GM13977 (cell line): Measurements from ENCODE around the gene MEAK7.

Experiments
- DNase-seq: peaks from one replicate; pipeline ENCODE4 v3.0.0; 2012; ENCODE audit warnings: low spot score
- CTCF ChIP-seq: IDR thresholded peaks from 2 replicates; pipeline ENCODE4 v1.5.1; 2012; ENCODE audit warnings: mild to moderate bottlenecking, control low read depth; ENCODE audit not compliant: insufficient read depth; ENCODE audit errors: extremely low read depth, missing control alignments
- in situ Hi-C: fragments of 300-500 bp; cut with MboI; formaldehyde crosslinking; loops from one replicate; pipeline ENCODE4 v1.12.0; 2022; ENCODE audit warnings: low sequenced_read_pairs, low pct_unique_long_range_greater_than_20kb, mixed read lengths, inconsistent platforms; ENCODE audit not compliant: unreplicated experiment

The MEAK7 gene

GRCh38 chr16:84513666-84514065 is 9.2 kb upstream of the MEAK7 start:
- no peak for TF ChIP-seq CTCF
- in situ Hi-C loops = loop anchor here (5.0 to 25.0 kb wide), 2 partner anchors 109 to 449 kb away; no protein-coding TSS in a partner anchor
- no peak for DNase-seq

- in situ Hi-C loops = loop anchor here (5.0 to 25.0 kb wide), 2 partner anchors 109 to 449 kb away; no protein-coding TSS in a partner anchor
- no peak for DNase-seq
- no peak for TF ChIP-seq CTCF
Measured at GRCh38 chr16:84513123-84513522, 8.7 kb upstream of the MEAK7 start.

GRCh38 chr16:84511831-84512230 is 7.4 kb upstream of the MEAK7 start:
- no peak for TF ChIP-seq CTCF
- in situ Hi-C loops = loop anchor here (5.0 to 25.0 kb wide), 2 partner anchors 110 to 450 kb away; no protein-coding TSS in a partner anchor
- no peak for DNase-seq

- TF ChIP-seq CTCF = peak; percentile 88
- in situ Hi-C loops = loop anchor here (5.0 to 25.0 kb wide), 2 partner anchors 111 to 451 kb away; no protein-coding TSS in a partner anchor
- DNase-seq = peak; percentile 73
Measured at GRCh38 chr16:84511180-84511800, 6.8 kb upstream of the MEAK7 start.

GRCh38 chr16:84509032-84509950 is 4.8 kb upstream of the MEAK7 start:
- DNase-seq = no peak
- no peak for TF ChIP-seq CTCF
- in situ Hi-C loops = loop anchor here (5.0 to 25.0 kb wide), 2 partner anchors 218 to 453 kb away; no protein-coding TSS in a partner anchor

- no peak for TF ChIP-seq CTCF
- in situ Hi-C loops = loop anchor here (5.0 to 25.0 kb wide), 2 partner anchors 219 to 454 kb away; no protein-coding TSS in a partner anchor
- no peak for DNase-seq
Measured at GRCh38 chr16:84508502-84508901, 4.0 kb upstream of the MEAK7 start.
